ENCODE results near the gene ROBO3.

The ROBO3 gene

GRCh38 chr11:124893781-124894401 is 28.7 kb downstream of the ROBO3 start:
- H3K4me3 ChIP-seq (ENCODE audit: low read depth, low read length) = no peak overlapping the region
- no peaks in the 10 kb centered on the region for H3K9me3 ChIP-seq (ENCODE audit: control insufficient read depth, insufficient read depth, low read depth, low read length)
- POLR2A ChIA-PET = no interaction called here
- CTCF ChIA-PET = no interaction called here
- no peaks in the 10 kb centered on the region for H3K36me3 ChIP-seq (ENCODE audit: control insufficient read depth in 2 of 2, insufficient read depth in 1 of 2, low read length in 2 of 2)
- H3K4me1 ChIP-seq (ENCODE audit: control insufficient read depth, insufficient read depth, low read length) = no peaks in the 10 kb centered on the region
- TF ChIP-seq ZNF548 (tag by site-specific recombination; IDR thresholded peaks at IDR 0.05) (no peak), HOXA7 (CRISPR knock-in tag; IDR thresholded peaks at IDR 0.05; ENCODE audit: borderline replicate concordance) (no peak), ZBTB44 (tag by site-specific recombination; IDR thresholded peaks at IDR 0.05) (no peak), ZNF121 (tag by site-specific recombination; IDR thresholded peaks at IDR 0.05) (no peak), ZNF280C (tag by site-specific recombination; IDR thresholded peaks at IDR 0.05) (no peak), ZNF791 (tag by site-specific recombination; IDR thresholded peaks at IDR 0.05) (no peak), ZNF561 (tag by site-specific recombination; IDR thresholded peaks at IDR 0.05; ENCODE audit: borderline replicate concordance) (no peak), ZNF148 (tag by site-specific recombination; IDR thresholded peaks at IDR 0.05; ENCODE audit: borderline replicate concordance) (no peak), SP7 (tag by site-specific recombination; IDR thresholded peaks at IDR 0.05) (no peak)
- no peak overlapping the region for H3K27ac ChIP-seq (ENCODE audit: extremely low read depth, low read depth, low read length)

- CTCF ChIA-PET = no interaction called here
Observed at GRCh38 chr11:124894606-124895430, 29.6 kb downstream of the ROBO3 start.

More at GRCh38 chr11:124894606-124895430, 29.6 kb downstream of the ROBO3 start:
- POLR2A ChIA-PET = no interaction called here
- H3K9me3 ChIP-seq (ENCODE audit: control insufficient read depth, insufficient read depth, low read depth, low read length) = no peaks in the 10 kb centered on the region
- no peaks in the 10 kb centered on the region for H3K4me1 ChIP-seq (ENCODE audit: control insufficient read depth, insufficient read depth, low read length)
- TF ChIP-seq ZNF280D (tag by site-specific recombination; IDR thresholded peaks at IDR 0.05) = no peak
- no peak overlapping the region for H3K4me3 ChIP-seq (ENCODE audit: low read depth, low read length)
- no peak overlapping the region for H3K27ac ChIP-seq (ENCODE audit: extremely low read depth, low read depth, low read length)
- no peaks in the 10 kb centered on the region for H3K36me3 ChIP-seq (ENCODE audit: control insufficient read depth in 2 of 2, insufficient read depth in 1 of 2, low read length in 2 of 2)
